ENCODE results near the gene HAPSTR1.
A peak's percentile ranks its signal among the peaks of the same experiment; 100 is the strongest.
"Not testable (repeated sequence)": the region's sequence is repeated elsewhere in the genome, so short reads cannot be mapped to it uniquely, and the experiment has no call there.

Gene HAPSTR1, protein sequence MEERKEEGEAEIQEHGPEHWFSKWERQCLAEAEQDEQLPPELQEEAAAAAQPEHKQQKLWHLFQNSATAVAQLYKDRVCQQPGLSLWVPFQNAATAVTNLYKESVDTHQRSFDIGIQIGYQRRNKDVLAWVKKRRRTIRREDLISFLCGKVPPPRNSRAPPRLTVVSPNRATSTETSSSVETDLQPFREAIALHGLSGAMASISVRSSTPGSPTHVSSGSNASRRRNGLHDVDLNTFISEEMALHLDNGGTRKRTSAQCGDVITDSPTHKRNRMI

GRCh38 chr16:9090960-9091866 is at the start of gene HAPSTR1:
HAPSTR1 (plus strand) TSS chr16:9091644; CDS start chr16:9092045, 401 bp downstream.
- Histone ChIP-seq H3K27me3 (ENCODE audit: insufficient read depth, low read length) (no peaks in the 10 kb centered on the region), H3K9ac (ENCODE audit: low read depth, low read length) (peak within 1 kb of the TSS; percentile 94), H3K4me3 (ENCODE audit: low read length) (peak within 1 kb of the TSS; percentile 98), H3K9me3 (ENCODE audit: insufficient read depth, low read depth, low read length) (no peaks in the 10 kb centered on the region), H3K4me1 (ENCODE audit: insufficient read depth, low read length) (peaks cover 14% of the 10 kb centered on the region; the same call in 1 of the 2 replicates), H3K36me3 (ENCODE audit: insufficient read depth, low read depth, low read length) (peaks cover 32% of the 10 kb centered on the region), H3K27ac (ENCODE audit: low read length) (peak within 1 kb of the TSS; percentile 67)

DNA sequence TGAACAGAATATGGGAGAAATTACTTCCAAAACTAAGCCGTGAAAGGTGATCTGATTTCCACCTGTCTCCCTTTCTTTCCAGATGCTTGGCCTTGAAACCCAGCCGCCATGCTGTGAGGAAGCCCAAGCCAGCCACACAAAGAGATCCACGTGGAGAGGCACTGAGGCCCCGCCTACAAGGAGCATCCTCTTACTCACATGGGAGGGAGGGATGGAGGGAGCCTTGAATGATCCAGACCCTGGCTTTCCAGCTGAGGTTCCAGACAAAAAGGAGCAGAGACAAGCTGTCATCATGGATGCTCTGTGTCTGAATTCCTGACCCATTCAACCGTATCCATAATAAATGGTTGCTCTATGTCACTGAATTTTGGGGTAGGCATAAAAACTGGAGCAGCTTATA is 48.9 kb upstream of the HAPSTR1 start:
- H3K36me3 ChIP-seq (ENCODE audit: insufficient read depth, low read depth, low read length) = no peaks in the 10 kb centered on the region
- H3K27me3 ChIP-seq (ENCODE audit: insufficient read depth, low read length) = no peaks in the 10 kb centered on the region
- H3K4me3 ChIP-seq (ENCODE audit: low read length) = no peak overlapping the region
- H3K9ac ChIP-seq (ENCODE audit: low read depth, low read length) = no peak overlapping the region
- H3K9me3 ChIP-seq (ENCODE audit: insufficient read depth, low read depth, low read length) = 0 out of 2 replicates have a peak, but pooled peaks cover 4% of the 10 kb centered on the region
- peaks cover 4% of the 10 kb centered on the region; the same call in 1 of the 2 replicates for H3K4me1 ChIP-seq (ENCODE audit: insufficient read depth, low read length)
- H3K27ac ChIP-seq (ENCODE audit: low read length) = no peak overlapping the region

GRCh38 chr16:9042964-9043680 is 48.3 kb upstream of the HAPSTR1 start:
- Histone ChIP-seq H3K4me1 (ENCODE audit: insufficient read depth, low read length) (peaks cover 10% of the 10 kb centered on the region; the same call in 1 of the 2 replicates), H3K4me3 (ENCODE audit: low read length) (no peak overlapping the region), H3K27me3 (ENCODE audit: insufficient read depth, low read length) (no peaks in the 10 kb centered on the region), H3K9me3 (ENCODE audit: insufficient read depth, low read depth, low read length) (0 out of 2 replicates have a peak, but pooled peaks cover 4% of the 10 kb centered on the region), H3K9ac (ENCODE audit: low read depth, low read length) (no peak overlapping the region), H3K27ac (ENCODE audit: low read length) (no peak overlapping the region), H3K36me3 (ENCODE audit: insufficient read depth, low read depth, low read length) (no peaks in the 10 kb centered on the region)

- not testable (repeated sequence) for H3K36me3 ChIP-seq (ENCODE audit: insufficient read depth, low read depth, low read length); H3K9me3 ChIP-seq (ENCODE audit: insufficient read depth, low read depth, low read length); H3K4me3 ChIP-seq (ENCODE audit: low read length); H3K9ac ChIP-seq (ENCODE audit: low read depth, low read length); H3K27ac ChIP-seq (ENCODE audit: low read length); H3K27me3 ChIP-seq (ENCODE audit: insufficient read depth, low read length)
- H3K4me1 ChIP-seq (ENCODE audit: insufficient read depth, low read length) = peaks cover 16% of the 10 kb centered on the region; the same call in 1 of the 2 replicates
These were observed 45.9 kb upstream of the HAPSTR1 start for GRCh38 chr16:9045562-9045961.

DNA sequence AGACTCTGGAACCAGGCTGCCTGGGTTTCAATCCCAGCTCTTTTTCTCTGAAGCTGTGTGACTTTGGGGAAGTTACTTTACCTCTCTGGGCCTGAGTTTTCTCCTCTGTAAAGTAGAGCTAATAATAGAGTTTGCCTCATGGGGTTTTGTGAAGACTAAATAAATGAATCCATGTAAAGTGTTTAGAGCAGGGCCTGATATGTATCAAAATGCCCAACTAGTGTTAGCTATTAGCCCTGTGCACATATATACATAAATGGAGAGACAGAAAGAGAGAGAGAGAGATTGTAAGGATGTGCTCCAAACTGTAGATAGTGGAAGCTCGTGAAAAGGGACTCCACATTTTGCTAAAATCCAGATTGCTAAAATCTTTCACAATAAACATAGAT is 44.8 kb upstream of the HAPSTR1 start:
- Histone ChIP-seq H3K27me3 (ENCODE audit: insufficient read depth, low read length) (no peaks in the 10 kb centered on the region), H3K27ac (ENCODE audit: low read length) (no peak overlapping the region), H3K9ac (ENCODE audit: low read depth, low read length) (no peak overlapping the region), H3K4me1 (ENCODE audit: insufficient read depth, low read length) (peaks cover 17% of the 10 kb centered on the region; the same call in 1 of the 2 replicates), H3K9me3 (ENCODE audit: insufficient read depth, low read depth, low read length) (0 out of 2 replicates have a peak, but pooled peaks cover 4% of the 10 kb centered on the region), H3K4me3 (ENCODE audit: low read length) (no peak overlapping the region), H3K36me3 (ENCODE audit: insufficient read depth, low read depth, low read length) (no peaks in the 10 kb centered on the region)

DNA sequence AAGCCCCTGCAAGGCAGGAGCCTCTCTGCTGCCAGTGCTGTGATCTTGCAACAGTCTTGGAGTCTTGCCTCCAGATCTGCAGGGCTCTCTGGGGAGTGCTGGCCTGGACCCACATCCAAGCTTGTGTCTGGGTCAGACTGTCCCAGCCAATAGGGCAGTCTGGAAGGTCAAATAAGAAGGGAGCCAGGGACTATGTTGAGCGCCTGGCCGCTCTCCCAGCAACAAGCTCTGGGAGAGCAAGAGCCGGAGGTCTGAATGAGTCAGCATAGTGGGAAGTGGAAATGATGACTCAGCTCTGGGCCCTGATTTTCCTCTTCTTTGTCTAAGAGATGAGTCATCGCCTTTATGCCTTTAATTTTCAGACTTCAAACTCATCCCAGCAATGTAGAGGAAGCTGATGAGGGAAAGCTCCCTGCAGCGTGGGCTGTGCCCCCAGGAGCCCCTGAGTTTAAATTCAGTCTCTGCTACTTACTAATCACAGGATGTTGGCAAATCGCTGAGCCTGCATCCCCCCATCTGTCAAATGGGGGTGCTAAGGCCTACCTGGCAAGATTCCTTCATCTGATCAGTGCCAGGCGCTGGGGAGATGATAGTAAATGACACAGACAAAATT is 43.6 kb upstream of the HAPSTR1 start:
- Histone ChIP-seq H3K36me3 (ENCODE audit: insufficient read depth, low read depth, low read length) (no peaks in the 10 kb centered on the region), H3K4me1 (ENCODE audit: insufficient read depth, low read length) (peaks cover 17% of the 10 kb centered on the region; the same call in 1 of the 2 replicates), H3K9ac (ENCODE audit: low read depth, low read length) (peak overlapping the region; percentile 57; the same call in 1 of the 2 replicates), H3K27me3 (ENCODE audit: insufficient read depth, low read length) (no peaks in the 10 kb centered on the region), H3K4me3 (ENCODE audit: low read length) (no peak overlapping the region), H3K9me3 (ENCODE audit: insufficient read depth, low read depth, low read length) (no peaks in the 10 kb centered on the region), H3K27ac (ENCODE audit: low read length) (peak overlapping the region; percentile 20)

- Histone ChIP-seq H3K27me3 (ENCODE audit: insufficient read depth, low read length) (no peaks in the 10 kb centered on the region), H3K4me3 (ENCODE audit: low read length) (no peak overlapping the region), H3K27ac (ENCODE audit: low read length) (peak overlapping the region; percentile 20), H3K36me3 (ENCODE audit: insufficient read depth, low read depth, low read length) (no peaks in the 10 kb centered on the region), H3K4me1 (ENCODE audit: insufficient read depth, low read length) (peaks cover 17% of the 10 kb centered on the region; the same call in 1 of the 2 replicates), H3K9ac (ENCODE audit: low read depth, low read length) (peak overlapping the region; percentile 57; the same call in 1 of the 2 replicates), H3K9me3 (ENCODE audit: insufficient read depth, low read depth, low read length) (no peaks in the 10 kb centered on the region)
These were observed 43.1 kb upstream of the HAPSTR1 start for GRCh38 chr16:9048302-9048700.

DNA sequence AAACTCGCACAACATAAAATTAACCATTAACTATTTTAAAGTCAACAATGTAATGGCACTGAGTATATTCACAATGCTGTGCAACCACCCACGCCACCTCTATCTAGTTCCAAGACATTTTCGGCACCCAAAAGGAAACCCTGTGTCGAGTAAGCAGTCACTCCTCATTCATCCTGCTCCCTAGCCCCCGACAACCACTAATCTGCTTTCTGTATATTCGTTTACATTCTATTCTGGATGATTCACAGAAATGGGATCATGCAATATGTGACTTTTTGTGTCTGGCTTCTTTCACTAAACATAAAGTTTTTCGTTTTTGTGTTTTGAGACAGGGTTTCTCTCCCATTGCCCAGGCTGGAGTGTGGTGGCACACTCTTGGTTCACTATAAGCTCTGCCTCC is 42.2 kb upstream of the HAPSTR1 start:
- no peaks in the 10 kb centered on the region for H3K36me3 ChIP-seq (ENCODE audit: insufficient read depth, low read depth, low read length)
- H3K27ac ChIP-seq (ENCODE audit: low read length) = no peak overlapping the region
- H3K4me1 ChIP-seq (ENCODE audit: insufficient read depth, low read length) = peaks cover 17% of the 10 kb centered on the region; the same call in 1 of the 2 replicates
- H3K4me3 ChIP-seq (ENCODE audit: low read length) = no peak overlapping the region
- H3K9me3 ChIP-seq (ENCODE audit: insufficient read depth, low read depth, low read length) = no peaks in the 10 kb centered on the region
- H3K9ac ChIP-seq (ENCODE audit: low read depth, low read length) = no peak overlapping the region
- no peaks in the 10 kb centered on the region for H3K27me3 ChIP-seq (ENCODE audit: insufficient read depth, low read length)

- Histone ChIP-seq H3K4me1 (ENCODE audit: insufficient read depth, low read length) (peaks cover 17% of the 10 kb centered on the region; the same call in 1 of the 2 replicates), H3K27me3 (ENCODE audit: insufficient read depth, low read length) (no peaks in the 10 kb centered on the region), H3K9ac (ENCODE audit: low read depth, low read length) (no peak overlapping the region), H3K9me3 (ENCODE audit: insufficient read depth, low read depth, low read length) (no peaks in the 10 kb centered on the region), H3K4me3 (ENCODE audit: low read length) (no peak overlapping the region), H3K36me3 (ENCODE audit: insufficient read depth, low read depth, low read length) (no peaks in the 10 kb centered on the region), H3K27ac (ENCODE audit: low read length) (no peak overlapping the region)
These were observed 41.2 kb upstream of the HAPSTR1 start for GRCh38 chr16:9050102-9050830.

GRCh38 chr16:9053006-9053601 is 38.3 kb upstream of the HAPSTR1 start:
- H3K27ac ChIP-seq (ENCODE audit: low read length) = no peak overlapping the region
- peak overlapping the region; percentile 65; the same call in 1 of the 2 replicates for H3K9ac ChIP-seq (ENCODE audit: low read depth, low read length)
- H3K4me3 ChIP-seq (ENCODE audit: low read length) = peak overlapping the region; percentile 58; the same call in 1 of the 2 replicates
- H3K9me3 ChIP-seq (ENCODE audit: insufficient read depth, low read depth, low read length) = no peaks in the 10 kb centered on the region
- no peaks in the 10 kb centered on the region for H3K27me3 ChIP-seq (ENCODE audit: insufficient read depth, low read length)
- H3K36me3 ChIP-seq (ENCODE audit: insufficient read depth, low read depth, low read length) = no peaks in the 10 kb centered on the region
- H3K4me1 ChIP-seq (ENCODE audit: insufficient read depth, low read length) = peaks cover 7% of the 10 kb centered on the region; the same call in 1 of the 2 replicates
